CD4-positive, alpha-beta memory T cell (primary cell): ENCODE measurements around the gene GDF10. TPM values are rescaled to one million over a fixed set of nuclear protein-coding genes. Genes with fewer than 3 reads are reported as not detected.
A peak's percentile ranks its signal among the peaks of the same experiment; 100 is the strongest.

ENCODE experiments used
- CTCF ChIA-PET: fragments of 350-600 bp; sonication (Branson Sonifier 250); formaldehyde crosslinking; loops from one replicate; lab custom pipeline; 2021; ENCODE audit warnings: inconsistent platforms; ENCODE audit not compliant: partially characterized antibody; lab: Charles Lee
- POLR2A ChIA-PET: fragments of 350-600 bp; sonication (Branson Sonifier 250); formaldehyde crosslinking; loops from one replicate; lab custom pipeline; 2021; ENCODE audit not compliant: partially characterized antibody; lab: Charles Lee
- DNase-seq, 5 donors: peaks; one replicate each; pipeline versions ENCODE4 v3.0.0 to v3.0.0-alpha.2; 2020 to 2022; ENCODE audit warnings: mixed read lengths in 1 of 5
- H3K27ac ChIP-seq: one replicate; pipeline ENCODE4 v1.7.0; 2013; ENCODE audit warnings: low read depth, low read length
- H3K27me3 ChIP-seq: 2 replicates; pipeline ENCODE4 v1.7.0; 2013; ENCODE audit warnings: mild to moderate bottlenecking, low read length, moderate library complexity; ENCODE audit not compliant: insufficient read depth
- H3K36me3 ChIP-seq: 2 replicates; pipeline ENCODE4 v1.7.0; 2013; ENCODE audit warnings: mild to moderate bottlenecking, low read length, moderate library complexity; ENCODE audit not compliant: insufficient read depth
- H3K4me1 ChIP-seq: 2 replicates; pipeline ENCODE4 v1.7.0; 2013; ENCODE audit warnings: mild to moderate bottlenecking, low read length, moderate library complexity; ENCODE audit not compliant: insufficient read depth
- H3K4me3 ChIP-seq, 2 donors: one replicate each; pipeline ENCODE4 v1.7.0; 2013; ENCODE audit warnings: low read length in 2 of 2, mild to moderate bottlenecking in 1 of 2
- H3K9me3 ChIP-seq, 2 donors: one replicate each; pipeline ENCODE4 v1.7.0; 2013; ENCODE audit warnings: low read length in 2 of 2, control low read depth in 1 of 2; ENCODE audit not compliant: control insufficient read depth in 1 of 2
- H3K27ac Mint-ChIP-seq, 7 donors: one replicate each; pipeline ENCODE4 v1.8.0; 2020 to 2021; ENCODE audit warnings: mixed read lengths in 7 of 7, mild to moderate bottlenecking in 6 of 7, inconsistent platforms in 3 of 7, moderate library complexity in 3 of 7
- H3K27me3 Mint-ChIP-seq, 2 donors: one replicate each; pipeline ENCODE4 v1.8.0; 2020 to 2021; ENCODE audit warnings: mixed read lengths in 2 of 2
- H3K36me3 Mint-ChIP-seq, 2 donors: one replicate each; pipeline ENCODE4 v1.8.0; 2020 to 2021; ENCODE audit warnings: mixed read lengths in 2 of 2, inconsistent platforms in 1 of 2, mild to moderate bottlenecking in 1 of 2
- H3K4me1 Mint-ChIP-seq, 4 donors: one replicate each; pipeline ENCODE4 v1.8.0; 2020 to 2021; ENCODE audit warnings: mixed read lengths in 4 of 4, mild to moderate bottlenecking in 1 of 4
- H3K4me3 Mint-ChIP-seq, 8 donors: one replicate each; pipeline ENCODE4 v1.8.0; 2020 to 2021; ENCODE audit warnings: mixed read lengths in 8 of 8, mild to moderate bottlenecking in 7 of 8, moderate library complexity in 6 of 8, inconsistent platforms in 3 of 8
- H3K9me3 Mint-ChIP-seq, 8 donors: one replicate each; pipeline ENCODE4 v1.8.0; 2020 to 2021; ENCODE audit warnings: mixed read lengths in 8 of 8, mild to moderate bottlenecking in 5 of 8, inconsistent platforms in 3 of 8, moderate library complexity in 1 of 8
- intact Hi-C: fragments of 100-400 bp; cut with micrococcal nuclease; formaldehyde crosslinking; loops from one replicate; pipeline ENCODE4 v1.15.1; 2023
- polyA plus RNA-seq, 2 donors: library from polyadenylated mRNA; unstranded; fragments of 300-500 nt; fragmentation: Illumina TruSeq; gene quantifications; one replicate each; pipeline ENCODE4 v1.2.3, GENCODE V29; 2021
- total RNA-seq, 2 experiments: library from RNA; stranded (reverse); gene quantifications; one replicate each; pipeline ENCODE4 v1.2.3, GENCODE V29; 2021

Gene GDF10
- total RNA-seq (1 to 10 TPM in 1 of 2 experiments, under 1 TPM in 1; 0.81 to 1.3 TPM), polyA plus RNA-seq (under 1 TPM; 0.19 to 0.75 TPM)

DNA sequence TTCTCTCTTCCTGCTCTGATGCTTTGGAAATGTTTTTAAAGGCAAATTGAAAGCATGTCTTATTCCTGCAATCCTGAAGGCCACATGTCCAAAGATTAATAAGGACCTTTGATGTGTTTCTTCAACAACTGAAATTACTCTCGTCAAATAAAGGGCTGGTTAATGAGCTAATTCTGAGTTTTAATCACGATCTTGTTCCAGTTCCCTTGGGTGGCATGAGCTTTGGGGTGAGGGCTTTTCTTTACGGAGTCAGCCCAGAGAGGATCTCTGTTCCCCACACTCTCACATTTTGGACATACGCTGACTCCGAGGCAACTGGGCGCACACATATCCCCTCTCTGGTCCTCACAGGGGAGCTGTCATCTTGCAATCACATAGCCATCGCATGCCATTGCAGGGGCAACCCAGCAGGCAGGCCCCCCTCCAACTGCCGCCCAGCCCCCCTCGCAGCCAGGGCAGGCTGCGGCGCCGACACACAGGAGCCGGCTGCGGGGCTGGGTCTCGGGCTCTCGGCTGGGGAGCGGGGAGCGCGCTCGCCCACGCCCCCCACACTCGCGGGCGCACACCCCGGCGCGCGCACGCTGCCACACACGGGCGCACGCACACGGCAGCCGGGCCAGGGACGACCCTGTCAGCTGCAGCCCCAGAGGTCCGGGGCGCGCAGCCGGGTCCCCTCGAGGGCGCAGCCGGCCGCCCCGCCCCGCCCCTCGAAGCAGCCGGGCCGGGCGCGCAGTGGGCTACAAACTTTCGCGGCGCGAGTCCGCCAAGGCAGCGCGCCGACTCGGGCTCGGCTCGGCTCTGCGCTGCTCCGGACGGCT is at the start of gene GDF10:
TSS of gene GDF10 (plus strand) at position 587 of the 818 bp plus-strand sequence. CDS start 455 bp downstream, outside the sequence.
- ChIA-PET CTCF (no interaction called here), POLR2A (interaction anchor here (1.1 kb wide), 1 partner anchor 11 kb away, joined by 4 read pairs; no protein-coding TSS in a partner anchor)
- Mint-ChIP-seq H3K27me3 (peaks cover 3 to 15% of the 10 kb centered on the region in 2 donors), H3K4me1 (peaks cover 9 to 23% (median 17%) of the 10 kb centered on the region in 4 donors), H3K9me3 (no peaks in the 10 kb centered on the region), H3K4me3 (peak within 1 kb of the TSS; percentile 69 to 87 (median 79)), H3K36me3 (no peaks in the 10 kb centered on the region), H3K27ac (peak within 1 kb of the TSS in 3 of 7 donors; percentile 29 to 83 (median 83))
- H3K36me3 ChIP-seq: no peaks in the 10 kb centered on the region
- peaks cover 3% of the 10 kb centered on the region for H3K27me3 ChIP-seq
- no peak within 1 kb of the TSS for H3K27ac ChIP-seq
- intact Hi-C loops: loop anchor here (1.0 kb wide), 1 partner anchor 12 kb away; no protein-coding TSS in a partner anchor
- H3K4me3 ChIP-seq: peak within 1 kb of the TSS in 1 of 2 donors; percentile 35
- H3K4me1 ChIP-seq: peaks cover 12% of the 10 kb centered on the region
- H3K9me3 ChIP-seq: no peaks in the 10 kb centered on the region
- no peak for DNase-seq

DNA sequence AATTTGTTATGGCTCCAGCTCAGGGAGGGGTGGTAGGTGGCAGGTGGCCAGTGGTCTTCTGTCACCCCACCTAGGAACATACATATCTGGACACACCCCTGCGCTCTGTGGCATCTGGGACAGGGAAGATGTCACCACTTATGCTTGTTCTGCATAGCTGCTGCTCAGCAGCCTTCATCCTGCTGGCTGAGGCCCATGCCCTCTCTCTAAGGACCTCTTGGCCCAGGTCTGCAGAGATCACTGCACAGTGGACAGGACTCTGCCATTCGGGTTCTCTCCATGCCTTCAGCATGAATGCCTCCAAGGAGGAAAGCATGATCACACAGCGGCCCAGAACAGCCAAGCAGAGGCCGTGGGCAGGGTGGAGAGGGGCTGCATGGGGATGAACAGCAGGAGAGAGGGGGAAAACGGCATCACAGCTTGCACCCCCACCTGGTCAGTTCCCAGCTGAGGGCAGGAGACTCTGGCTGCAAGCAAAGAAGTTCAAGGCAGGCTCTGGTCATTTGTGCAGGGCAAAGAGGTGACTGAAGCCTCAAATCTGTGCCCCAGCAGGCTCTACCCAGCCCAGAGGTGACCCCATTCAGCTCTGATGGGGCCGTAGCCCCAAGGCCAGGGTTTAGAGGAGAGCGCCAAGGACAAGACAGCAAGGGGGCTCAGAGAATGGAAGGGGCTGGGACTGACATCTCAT is 47.8 kb upstream of the GDF10 start:
- Histone ChIP-seq H3K9me3 (no peaks in the 10 kb centered on the region), H3K27me3 (no peaks in the 10 kb centered on the region), H3K27ac (no peak overlapping the region), H3K4me1 (peaks cover 28% of the 10 kb centered on the region), H3K36me3 (no peaks in the 10 kb centered on the region), H3K4me3 (no peak overlapping the region)
- CTCF ChIA-PET: interaction anchor here (2.5 kb wide), 1 partner anchor 204 kb away, joined by 10 read pairs; no protein-coding TSS in a partner anchor
- Mint-ChIP-seq H3K4me1 (peaks cover 13 to 42% (median 37%) of the 10 kb centered on the region in 4 donors), H3K36me3 (no peaks in the 10 kb centered on the region), H3K9me3 (peaks cover 0 to 4% (median 0%) of the 10 kb centered on the region in 8 donors), H3K4me3 (no peak overlapping the region), H3K27ac (no peak overlapping the region), H3K27me3 (no peaks in the 10 kb centered on the region)
- POLR2A ChIA-PET: no interaction called here
- DNase-seq: no peak
- intact Hi-C loops: no loop called here

DNA sequence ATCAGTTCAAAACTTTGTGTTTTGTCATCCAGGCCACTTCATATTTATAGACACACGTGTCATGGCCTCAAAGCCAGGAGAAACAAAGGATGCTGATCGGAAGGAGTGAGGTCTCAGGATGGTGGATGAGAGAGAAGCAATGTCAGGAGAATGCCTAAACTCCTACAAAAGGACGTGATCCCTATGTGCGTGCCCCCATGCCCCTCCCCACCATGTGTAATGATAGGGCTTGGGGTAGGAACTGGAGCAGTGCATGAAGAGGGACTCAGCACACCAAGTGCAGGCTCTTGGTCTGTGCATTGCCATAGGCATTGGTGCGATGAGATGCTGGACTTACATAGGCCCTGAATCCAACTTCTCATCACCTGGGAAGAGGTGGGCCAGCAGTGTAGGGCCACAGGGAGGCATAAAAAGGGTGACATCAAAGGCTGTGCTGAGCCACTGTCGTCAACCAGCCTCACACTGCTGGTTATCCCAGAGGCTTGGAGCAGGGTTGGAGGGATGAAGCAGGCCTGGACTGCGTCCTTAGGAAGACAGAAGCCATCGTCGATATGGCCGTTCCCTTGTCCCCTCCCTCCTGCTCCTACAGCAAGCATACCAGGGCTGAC is 46.9 kb upstream of the GDF10 start:
- Histone ChIP-seq H3K9me3 (no peaks in the 10 kb centered on the region), H3K27me3 (no peaks in the 10 kb centered on the region), H3K4me3 (no peak overlapping the region), H3K4me1 (peaks cover 36% of the 10 kb centered on the region), H3K27ac (no peak overlapping the region), H3K36me3 (no peaks in the 10 kb centered on the region)
- Mint-ChIP-seq H3K27me3 (no peaks in the 10 kb centered on the region), H3K4me1 (peaks cover 22 to 51% (median 46%) of the 10 kb centered on the region in 4 donors), H3K9me3 (peaks cover 0 to 4% (median 0%) of the 10 kb centered on the region in 8 donors), H3K27ac (peak overlapping the region in 2 of 7 donors; percentile 31 to 55), H3K36me3 (no peaks in the 10 kb centered on the region), H3K4me3 (no peak overlapping the region)
- intact Hi-C loops: no loop called here
- POLR2A ChIA-PET: no interaction called here
- CTCF ChIA-PET: interaction anchor here (2.5 kb wide), 1 partner anchor 205 kb away, joined by 10 read pairs; no protein-coding TSS in a partner anchor
- DNase-seq: no peak

GRCh38 chr10:47253651-47254375 is 46.2 kb upstream of the GDF10 start:
- intact Hi-C loops: no loop called here
- ChIA-PET POLR2A (interaction anchor here (1.3 kb wide), 1 partner anchor 58 kb away, joined by 4 read pairs; no protein-coding TSS in a partner anchor), CTCF (interaction anchor here (1.4 to 2.5 kb wide), 2 partner anchors 206 to 229 kb away, joined by 3 to 10 read pairs; no protein-coding TSS in a partner anchor)
- Mint-ChIP-seq H3K27me3 (no peaks in the 10 kb centered on the region), H3K4me1 (peaks cover 20 to 52% (median 44%) of the 10 kb centered on the region in 4 donors), H3K4me3 (peak overlapping the region in 1 of 8 donors; percentile 30), H3K9me3 (peaks cover 0 to 4% (median 0%) of the 10 kb centered on the region in 8 donors), H3K27ac (peak overlapping the region in 1 of 7 donors; percentile 29), H3K36me3 (no peaks in the 10 kb centered on the region)
- Histone ChIP-seq H3K9me3 (no peaks in the 10 kb centered on the region), H3K4me1 (peaks cover 38% of the 10 kb centered on the region), H3K27ac (no peak overlapping the region), H3K27me3 (no peaks in the 10 kb centered on the region), H3K36me3 (no peaks in the 10 kb centered on the region), H3K4me3 (no peak overlapping the region)
- DNase-seq: no peak

DNA sequence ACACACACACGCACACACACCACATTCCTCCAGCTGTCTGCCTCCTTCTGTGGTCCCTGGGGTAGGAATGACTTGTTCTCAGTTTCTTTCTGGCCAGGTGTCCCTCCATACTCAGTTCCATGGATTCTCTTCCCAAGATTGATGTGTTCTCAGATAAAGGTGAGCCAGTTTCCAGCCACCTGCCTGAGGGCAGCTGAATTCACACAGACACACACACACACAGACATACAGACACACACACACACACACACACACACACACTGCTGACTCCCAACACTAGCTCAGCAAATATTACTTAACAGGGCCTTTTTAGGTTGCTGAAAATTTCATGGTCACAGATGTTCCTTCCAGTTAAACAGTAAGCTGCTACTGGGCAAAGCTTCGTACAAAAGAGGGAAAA is 45.4 kb upstream of the GDF10 start:
- no peaks in the 10 kb centered on the region for H3K27me3 Mint-ChIP-seq
- H3K4me1 Mint-ChIP-seq: peaks cover 21 to 58% (median 46%) of the 10 kb centered on the region in 4 donors
- Histone ChIP-seq H3K9me3 (no peaks in the 10 kb centered on the region), H3K27ac (no peak overlapping the region), H3K36me3 (no peaks in the 10 kb centered on the region), H3K4me3 (no peak overlapping the region), H3K4me1 (peaks cover 46% of the 10 kb centered on the region), H3K27me3 (no peaks in the 10 kb centered on the region)
- peak overlapping the region in 5 of 7 donors; percentile 34 to 82 (median 53) for H3K27ac Mint-ChIP-seq
- CTCF ChIA-PET: interaction anchor here (1.3 to 2.5 kb wide), 3 partner anchors 47 to 230 kb away, joined by 3 to 10 read pairs (median 3); no protein-coding TSS in a partner anchor
- intact Hi-C loops: no loop called here
- no peak for DNase-seq
- peaks cover 0 to 4% (median 0%) of the 10 kb centered on the region in 8 donors for H3K9me3 Mint-ChIP-seq
- H3K36me3 Mint-ChIP-seq: no peaks in the 10 kb centered on the region
- POLR2A ChIA-PET: interaction anchor here (1.3 kb wide), 1 partner anchor 57 kb away, joined by 4 read pairs; no protein-coding TSS in a partner anchor
- H3K4me3 Mint-ChIP-seq: no peak overlapping the region

DNA sequence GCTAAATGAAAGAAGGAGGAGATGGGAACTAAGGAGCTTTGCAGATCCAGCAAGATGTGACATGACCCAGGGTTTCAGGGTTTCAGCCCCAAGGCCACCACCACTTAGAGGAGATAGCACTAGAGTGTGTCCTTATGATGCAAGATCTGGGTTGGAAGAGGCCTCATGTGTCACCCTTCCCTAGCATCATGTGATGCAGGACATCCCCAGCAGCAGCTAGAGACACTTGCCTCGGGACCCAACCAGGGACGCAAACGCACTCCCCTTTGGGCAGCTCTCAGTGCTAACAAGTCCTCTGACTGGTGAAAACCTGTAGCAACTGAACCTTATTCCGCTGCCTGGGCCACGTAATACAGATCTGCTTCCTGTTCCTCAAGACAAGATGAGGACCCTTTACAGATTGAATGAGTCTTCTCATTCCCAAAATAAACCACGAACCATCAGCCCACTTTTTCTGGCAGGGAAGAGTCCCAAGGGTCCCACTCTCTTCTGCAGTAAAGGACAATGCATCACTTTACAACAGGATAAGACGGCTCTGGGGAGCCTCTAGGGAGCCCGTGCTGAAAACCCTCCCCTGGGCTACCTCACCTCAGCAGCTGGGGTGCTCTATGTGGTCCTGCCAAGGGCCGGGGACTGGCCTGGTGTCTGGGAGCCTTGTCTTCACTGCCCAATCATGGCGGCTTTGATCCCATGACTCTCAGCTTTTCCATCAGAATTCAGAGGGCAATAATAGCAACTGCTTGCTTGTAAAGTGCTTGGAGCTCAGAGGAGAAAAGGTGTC is 44.8 kb upstream of the GDF10 start:
- ChIA-PET CTCF (interaction anchor here (1.0 to 1.4 kb wide), 4 partner anchors 14 to 230 kb away, joined by 3 read pairs; no protein-coding TSS in a partner anchor), POLR2A (interaction anchor here (1.3 kb wide), 1 partner anchor 57 kb away, joined by 4 read pairs; no protein-coding TSS in a partner anchor)
- Mint-ChIP-seq H3K27ac (peak overlapping the region; percentile 34 to 82 (median 39)), H3K4me3 (no peak overlapping the region), H3K4me1 (peaks cover 27 to 64% (median 52%) of the 10 kb centered on the region in 4 donors), H3K36me3 (no peaks in the 10 kb centered on the region), H3K9me3 (peaks cover 0 to 4% (median 0%) of the 10 kb centered on the region in 8 donors), H3K27me3 (no peaks in the 10 kb centered on the region)
- Histone ChIP-seq H3K27me3 (no peaks in the 10 kb centered on the region), H3K9me3 (no peaks in the 10 kb centered on the region), H3K27ac (no peak overlapping the region), H3K4me1 (peaks cover 52% of the 10 kb centered on the region), H3K36me3 (no peaks in the 10 kb centered on the region), H3K4me3 (no peak overlapping the region)
- intact Hi-C loops: no loop called here
- DNase-seq: no peak
